Measurements from ENCODE around the gene NKD1.

NKD1 gene

GRCh38 chr16:50642349-50642748, 94.2 kb downstream of the NKD1 start:
- Histone ChIP-seq H2BK15ac (ENCODE audit: low read depth, poor library complexity, severe bottlenecking) (no peak overlapping the region), H3K27ac (ENCODE audit: low read length, poor library complexity, severe bottlenecking) (no peak overlapping the region), H3K79me1 (replicated peaks; ENCODE audit: low read length, poor library complexity, severe bottlenecking) (no peaks in the 10 kb centered on the region), H2AK5ac (ENCODE audit: low read length, severe bottlenecking) (no peak overlapping the region), H4K8ac (ENCODE audit: low read length) (no peak overlapping the region), H3K4me3 (ENCODE audit: insufficient read depth in 1 of 2, low read depth in 1 of 2, low read length in 2 of 2) (no peak overlapping the region), H3K9me3 (ENCODE audit: control insufficient read depth, low read length) (no peaks in the 10 kb centered on the region), H3K9ac (ENCODE audit: low read length) (no peak overlapping the region), H2AFZ (ENCODE audit: low read depth, low read length) (no peak overlapping the region), H3K14ac (ENCODE audit: low read length in 2 of 2) (no peak overlapping the region), H3K27me3 (ENCODE audit: control insufficient read depth in 1 of 2, insufficient read depth in 1 of 2, low read length in 2 of 2) (peaks cover 36 to 54% of the 10 kb centered on the region in 2 experiments), H3K18ac (ENCODE audit: low read depth in 1 of 2, low read length in 2 of 2) (no peak overlapping the region), H3K36me3 (ENCODE audit: control insufficient read depth in 1 of 2, insufficient read depth in 2 of 2, low read depth in 1 of 2, low read length in 2 of 2) (no peaks in the 10 kb centered on the region), H4K91ac (ENCODE audit: low read length) (no peak overlapping the region), H2BK120ac (ENCODE audit: low read depth, low read length) (no peak overlapping the region), H3K4ac (ENCODE audit: low read depth in 1 of 2, low read length in 2 of 2) (no peak overlapping the region), H2BK12ac (ENCODE audit: low read length in 2 of 2) (no peak overlapping the region), H2BK5ac (ENCODE audit: low read depth, low read length, poor library complexity, severe bottlenecking) (no peak overlapping the region), H3K23ac (ENCODE audit: low read length in 2 of 2) (no peak overlapping the region), H3K4me1 (ENCODE audit: control insufficient read depth, insufficient read depth, low read depth, low read length) (no peaks in the 10 kb centered on the region), H3K4me2 (ENCODE audit: low read length, poor library complexity, severe bottlenecking) (no peak overlapping the region)
- WGBS = 93% methylated on average over 5 of the region's 5 CpGs
- DNase-seq = no peak

DNA sequence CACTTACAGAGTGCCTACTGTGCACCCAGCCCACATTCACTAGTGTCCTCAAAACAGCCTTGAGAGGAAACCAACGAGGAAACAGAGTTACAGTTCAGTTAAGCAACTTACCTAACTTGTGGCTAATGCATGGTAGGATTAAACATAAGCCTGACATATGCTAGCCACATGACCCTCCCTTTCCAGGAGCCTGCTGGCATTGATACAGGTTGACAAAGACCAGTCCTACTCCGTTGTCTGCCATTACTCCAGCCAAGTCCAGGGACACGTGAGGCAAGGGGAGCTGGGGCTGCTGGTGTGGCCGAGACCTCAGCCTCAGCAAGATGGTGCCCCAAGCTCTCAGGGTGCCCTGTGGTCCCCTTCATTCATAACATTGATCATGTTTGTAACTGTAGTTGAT, 95.0 kb downstream of the NKD1 start:
- no peak overlapping the region for H3K4me3 ChIP-seq (ENCODE audit: insufficient read depth in 1 of 2, low read depth in 1 of 2, low read length in 2 of 2)
- H3K9me3 ChIP-seq (ENCODE audit: control insufficient read depth, low read length) = no peaks in the 10 kb centered on the region
- no peaks in the 10 kb centered on the region for H3K79me1 ChIP-seq (replicated peaks; ENCODE audit: low read length, poor library complexity, severe bottlenecking)
- no peak overlapping the region for H2BK120ac ChIP-seq (ENCODE audit: low read depth, low read length)
- H3K4me1 ChIP-seq (ENCODE audit: control insufficient read depth, insufficient read depth, low read depth, low read length) = no peaks in the 10 kb centered on the region
- H2BK12ac ChIP-seq (ENCODE audit: low read length in 2 of 2) = no peak overlapping the region
- H3K4ac ChIP-seq (ENCODE audit: low read depth in 1 of 2, low read length in 2 of 2) = no peak overlapping the region
- no peak overlapping the region for H3K14ac ChIP-seq (ENCODE audit: low read length in 2 of 2)
- no peak overlapping the region for H4K8ac ChIP-seq (ENCODE audit: low read length)
- no peak overlapping the region for H4K91ac ChIP-seq (ENCODE audit: low read length)
- H3K18ac ChIP-seq (ENCODE audit: low read depth in 1 of 2, low read length in 2 of 2) = no peak overlapping the region
- no peak for DNase-seq
- no peak overlapping the region for H2AK5ac ChIP-seq (ENCODE audit: low read length, severe bottlenecking)
- H3K4me2 ChIP-seq (ENCODE audit: low read length, poor library complexity, severe bottlenecking) = no peak overlapping the region
- 81% methylated on average over 4 of the region's 4 CpGs for WGBS
- no peak overlapping the region for H2BK15ac ChIP-seq (ENCODE audit: low read depth, poor library complexity, severe bottlenecking)
- no peaks in the 10 kb centered on the region for H3K36me3 ChIP-seq (ENCODE audit: control insufficient read depth in 1 of 2, insufficient read depth in 2 of 2, low read depth in 1 of 2, low read length in 2 of 2)
- no peak overlapping the region for H3K9ac ChIP-seq (ENCODE audit: low read length)
- H3K27me3 ChIP-seq (ENCODE audit: control insufficient read depth in 1 of 2, insufficient read depth in 1 of 2, low read length in 2 of 2) = peaks cover 44 to 58% of the 10 kb centered on the region in 2 experiments
- no peak overlapping the region for H2BK5ac ChIP-seq (ENCODE audit: low read depth, low read length, poor library complexity, severe bottlenecking)
- H3K27ac ChIP-seq (ENCODE audit: low read length, poor library complexity, severe bottlenecking) = no peak overlapping the region
- H2AFZ ChIP-seq (ENCODE audit: low read depth, low read length) = no peak overlapping the region
- H3K23ac ChIP-seq (ENCODE audit: low read length in 2 of 2) = no peak overlapping the region

DNA sequence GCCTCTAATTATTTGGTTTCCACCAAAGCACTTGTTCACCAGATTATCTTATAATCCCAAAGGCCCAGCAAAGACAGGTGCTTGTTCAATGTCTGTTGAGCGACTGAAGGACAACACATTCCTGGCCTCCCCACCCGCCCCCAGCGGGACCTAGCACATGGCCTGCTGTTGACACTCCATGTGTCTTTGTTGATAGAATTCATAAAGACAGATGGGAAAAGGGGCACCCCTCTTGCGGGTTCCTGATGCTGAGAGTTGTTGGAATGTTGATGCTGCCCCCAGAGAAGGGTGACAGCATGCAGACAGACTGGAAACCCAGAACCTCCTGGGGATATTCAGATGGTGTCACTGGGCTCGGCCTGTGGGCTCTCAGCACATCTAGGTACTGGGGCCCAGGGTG, 96.0 kb downstream of the NKD1 start:
- Histone ChIP-seq H3K79me1 (replicated peaks; ENCODE audit: low read length, poor library complexity, severe bottlenecking) (no peaks in the 10 kb centered on the region), H4K8ac (ENCODE audit: low read length) (no peak overlapping the region), H3K9ac (ENCODE audit: low read length) (no peak overlapping the region), H2AFZ (ENCODE audit: low read depth, low read length) (no peak overlapping the region), H4K91ac (ENCODE audit: low read length) (no peak overlapping the region), H3K9me3 (ENCODE audit: control insufficient read depth, low read length) (peaks cover 4% of the 10 kb centered on the region), H3K23ac (ENCODE audit: low read length in 2 of 2) (no peak overlapping the region), H3K4ac (ENCODE audit: low read depth in 1 of 2, low read length in 2 of 2) (no peak overlapping the region), H2BK12ac (ENCODE audit: low read length in 2 of 2) (no peak overlapping the region), H2BK5ac (ENCODE audit: low read depth, low read length, poor library complexity, severe bottlenecking) (no peak overlapping the region), H2BK120ac (ENCODE audit: low read depth, low read length) (no peak overlapping the region), H3K18ac (ENCODE audit: low read depth in 1 of 2, low read length in 2 of 2) (no peak overlapping the region), H3K4me1 (ENCODE audit: control insufficient read depth, insufficient read depth, low read depth, low read length) (no peaks in the 10 kb centered on the region), H3K4me2 (ENCODE audit: low read length, poor library complexity, severe bottlenecking) (no peak overlapping the region), H3K27me3 (ENCODE audit: control insufficient read depth in 1 of 2, insufficient read depth in 1 of 2, low read length in 2 of 2) (peaks cover 46 to 57% of the 10 kb centered on the region in 2 experiments), H2AK5ac (ENCODE audit: low read length, severe bottlenecking) (no peak overlapping the region), H2BK15ac (ENCODE audit: low read depth, poor library complexity, severe bottlenecking) (no peak overlapping the region), H3K4me3 (ENCODE audit: insufficient read depth in 1 of 2, low read depth in 1 of 2, low read length in 2 of 2) (no peak overlapping the region), H3K36me3 (ENCODE audit: control insufficient read depth in 1 of 2, insufficient read depth in 2 of 2, low read depth in 1 of 2, low read length in 2 of 2) (no peaks in the 10 kb centered on the region), H3K14ac (ENCODE audit: low read length in 2 of 2) (no peak overlapping the region), H3K27ac (ENCODE audit: low read length, poor library complexity, severe bottlenecking) (no peak overlapping the region)
- WGBS = 88% methylated on average over 5 of the region's 5 CpGs
- DNase-seq = no peak

DNA sequence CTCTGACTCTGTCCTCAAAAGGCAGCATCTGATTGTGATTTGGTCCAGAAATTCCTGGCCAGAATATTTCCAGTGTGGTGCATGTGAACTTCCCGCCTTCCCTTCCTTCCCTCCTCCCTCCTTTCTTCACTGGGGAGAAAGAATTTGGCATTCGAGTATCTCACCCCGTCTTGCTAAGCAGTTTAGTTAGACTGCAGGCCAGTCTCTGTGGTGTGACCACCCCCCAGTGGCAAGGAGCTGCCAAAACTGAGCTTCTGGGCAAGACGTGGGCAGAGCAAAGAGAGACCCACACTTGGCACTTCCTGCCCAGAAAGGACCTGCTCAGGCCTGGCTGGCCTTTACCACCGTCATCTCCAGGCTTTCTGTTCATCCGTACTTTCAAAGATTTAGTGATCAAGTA, 96.5 kb downstream of the NKD1 start:
- no peak overlapping the region for H2BK120ac ChIP-seq (ENCODE audit: low read depth, low read length)
- H3K4me2 ChIP-seq (ENCODE audit: low read length, poor library complexity, severe bottlenecking) = no peak overlapping the region
- no peaks in the 10 kb centered on the region for H3K4me1 ChIP-seq (ENCODE audit: control insufficient read depth, insufficient read depth, low read depth, low read length)
- H3K36me3 ChIP-seq (ENCODE audit: control insufficient read depth in 1 of 2, insufficient read depth in 2 of 2, low read depth in 1 of 2, low read length in 2 of 2) = no peaks in the 10 kb centered on the region
- no peak overlapping the region for H3K4ac ChIP-seq (ENCODE audit: low read depth in 1 of 2, low read length in 2 of 2)
- H2BK12ac ChIP-seq (ENCODE audit: low read length in 2 of 2) = no peak overlapping the region
- no peak overlapping the region for H3K27ac ChIP-seq (ENCODE audit: low read length, poor library complexity, severe bottlenecking)
- no peak overlapping the region for H4K8ac ChIP-seq (ENCODE audit: low read length)
- DNase-seq = no peak
- H3K4me3 ChIP-seq (ENCODE audit: insufficient read depth in 1 of 2, low read depth in 1 of 2, low read length in 2 of 2) = no peak overlapping the region
- no peak overlapping the region for H3K18ac ChIP-seq (ENCODE audit: low read depth in 1 of 2, low read length in 2 of 2)
- H3K27me3 ChIP-seq (ENCODE audit: control insufficient read depth in 1 of 2, insufficient read depth in 1 of 2, low read length in 2 of 2) = peaks cover 46 to 52% of the 10 kb centered on the region in 2 experiments
- WGBS = 49% methylated on average over 4 of the region's 6 CpGs
- H3K14ac ChIP-seq (ENCODE audit: low read length in 2 of 2) = no peak overlapping the region
- H3K79me1 ChIP-seq (replicated peaks; ENCODE audit: low read length, poor library complexity, severe bottlenecking) = no peaks in the 10 kb centered on the region
- H3K9ac ChIP-seq (ENCODE audit: low read length) = no peak overlapping the region
- no peak overlapping the region for H2BK15ac ChIP-seq (ENCODE audit: low read depth, poor library complexity, severe bottlenecking)
- no peak overlapping the region for H2BK5ac ChIP-seq (ENCODE audit: low read depth, low read length, poor library complexity, severe bottlenecking)
- H3K23ac ChIP-seq (ENCODE audit: low read length in 2 of 2) = no peak overlapping the region
- no peak overlapping the region for H4K91ac ChIP-seq (ENCODE audit: low read length)
- H2AFZ ChIP-seq (ENCODE audit: low read depth, low read length) = no peak overlapping the region
- H2AK5ac ChIP-seq (ENCODE audit: low read length, severe bottlenecking) = no peak overlapping the region
- peaks cover 4% of the 10 kb centered on the region for H3K9me3 ChIP-seq (ENCODE audit: control insufficient read depth, low read length)

All from mesenchymal stem cell (in vitro differentiated cells and primary cell).